ENCODE measurements around the gene HTR3D.

Gene HTR3D

GRCh38 chr3:184002469-184002868, 29.1 kb upstream of the HTR3D start:
- TF ChIP-seq SIN3A (IDR thresholded peaks at IDR 0.05; ENCODE audit: borderline replicate concordance, insufficient read depth, low read length) (no peak), TAF1 (IDR thresholded peaks at IDR 0.05; ENCODE audit: borderline replicate concordance, insufficient read depth, low read length) (no peak), POLR2AphosphoS5 (IDR thresholded peaks at IDR 0.05; ENCODE audit: low read depth, low read length) (no peak)

- TF ChIP-seq REST (IDR thresholded peaks at IDR 0.05; ENCODE audit: insufficient read depth in 1 of 2, low read depth in 2 of 2, low read length in 2 of 2) (no peak), TAF1 (IDR thresholded peaks at IDR 0.05; ENCODE audit: borderline replicate concordance, insufficient read depth, low read length) (no peak), POLR2AphosphoS5 (IDR thresholded peaks at IDR 0.05; ENCODE audit: low read depth, low read length) (no peak), FOXP2 (optimal IDR thresholded peaks at IDR 0.05; ENCODE audit: borderline replicate concordance, extremely low read depth, extremely low read length, insufficient read depth) (no peak), SIN3A (IDR thresholded peaks at IDR 0.05; ENCODE audit: borderline replicate concordance, insufficient read depth, low read length) (no peak)
Measured at GRCh38 chr3:184003187-184003967, 28.2 kb upstream of the HTR3D start.

GRCh38 chr3:184004476-184004875, 27.1 kb upstream of the HTR3D start:
- no peak for TF ChIP-seq SIN3A (IDR thresholded peaks at IDR 0.05; ENCODE audit: borderline replicate concordance, insufficient read depth, low read length)
- TF ChIP-seq FOXP2 (optimal IDR thresholded peaks at IDR 0.05; ENCODE audit: borderline replicate concordance, extremely low read depth, extremely low read length, insufficient read depth) = no peak
- TF ChIP-seq TAF1 (IDR thresholded peaks at IDR 0.05; ENCODE audit: borderline replicate concordance, insufficient read depth, low read length) = no peak
- no peak for TF ChIP-seq POLR2AphosphoS5 (IDR thresholded peaks at IDR 0.05; ENCODE audit: low read depth, low read length)
- no peak for TF ChIP-seq REST (IDR thresholded peaks at IDR 0.05; ENCODE audit: insufficient read depth in 1 of 2, low read depth in 2 of 2, low read length in 2 of 2)

GRCh38 chr3:184005941-184006507, 25.5 kb upstream of the HTR3D start:
- TF ChIP-seq TAF1 (IDR thresholded peaks at IDR 0.05; ENCODE audit: borderline replicate concordance, insufficient read depth, low read length) = no peak
- TF ChIP-seq FOXP2 (optimal IDR thresholded peaks at IDR 0.05; ENCODE audit: borderline replicate concordance, extremely low read depth, extremely low read length, insufficient read depth) = no peak
- TF ChIP-seq SIN3A (IDR thresholded peaks at IDR 0.05; ENCODE audit: borderline replicate concordance, insufficient read depth, low read length) = no peak
- TF ChIP-seq POLR2AphosphoS5 (IDR thresholded peaks at IDR 0.05; ENCODE audit: low read depth, low read length) = no peak
- no peak for TF ChIP-seq REST (IDR thresholded peaks at IDR 0.05; ENCODE audit: insufficient read depth in 1 of 2, low read depth in 2 of 2, low read length in 2 of 2)

GRCh38 chr3:184008161-184008560, 23.4 kb upstream of the HTR3D start:
- no peak for TF ChIP-seq REST (IDR thresholded peaks at IDR 0.05; ENCODE audit: insufficient read depth in 1 of 2, low read depth in 2 of 2, low read length in 2 of 2)
- no peak for TF ChIP-seq TAF1 (IDR thresholded peaks at IDR 0.05; ENCODE audit: borderline replicate concordance, insufficient read depth, low read length)
- TF ChIP-seq SIN3A (IDR thresholded peaks at IDR 0.05; ENCODE audit: borderline replicate concordance, insufficient read depth, low read length) = no peak
- TF ChIP-seq FOXP2 (optimal IDR thresholded peaks at IDR 0.05; ENCODE audit: borderline replicate concordance, extremely low read depth, extremely low read length, insufficient read depth) = no peak
- TF ChIP-seq POLR2AphosphoS5 (IDR thresholded peaks at IDR 0.05; ENCODE audit: low read depth, low read length) = no peak
